Measurements from ENCODE around the gene RSPH4A.

The RSPH4A gene

GRCh38 chr6:116649129-116649528, 32.9 kb downstream of the RSPH4A start:
- Histone ChIP-seq H3K36me3 (ENCODE audit: insufficient read depth, low read length) (peaks cover 43% of the 10 kb centered on the region), H4K20me1 (ENCODE audit: insufficient read depth, low read length) (no peaks in the 10 kb centered on the region), H3K27ac (ENCODE audit: low read depth, low read length, poor library complexity, severe bottlenecking) (no peak overlapping the region), H3F3A (ENCODE audit: insufficient read depth, low read length) (no peaks in the 10 kb centered on the region), H2AFZ (ENCODE audit: low read length) (no peak overlapping the region), H3K9me2 (ENCODE audit: low read depth, low read length) (no peaks in the 10 kb centered on the region), H3K4me3 (ENCODE audit: low read depth, low read length, poor library complexity, severe bottlenecking) (no peak overlapping the region), H3K4me1 (ENCODE audit: insufficient read depth, low read length, severe bottlenecking) (no peaks in the 10 kb centered on the region), H3K27me3 (ENCODE audit: insufficient read depth, low read length) (no peaks in the 10 kb centered on the region), H3K9me3 (ENCODE audit: low read length) (no peaks in the 10 kb centered on the region), H3K9ac (ENCODE audit: low read length) (no peak overlapping the region), H3K4me2 (ENCODE audit: low read length) (no peak overlapping the region), H3K79me2 (ENCODE audit: insufficient read depth, low read length) (no peaks in the 10 kb centered on the region)
- TF ChIP-seq CTCF (IDR thresholded peaks at IDR 0.05; ENCODE audit: low read length): no peak
- TF ChIP-seq EZH2 (IDR thresholded peaks at IDR 0.05; ENCODE audit: borderline replicate concordance, low read length): no peak

GRCh38 chr6:116651916-116652315, 35.6 kb downstream of the RSPH4A start:
- Histone ChIP-seq H3K4me2 (ENCODE audit: low read length) (no peak overlapping the region), H3K4me3 (ENCODE audit: low read depth, low read length, poor library complexity, severe bottlenecking) (no peak overlapping the region), H3K36me3 (ENCODE audit: insufficient read depth, low read length) (peaks cover 41% of the 10 kb centered on the region; the same call in 1 of the 2 replicates), H3K27ac (ENCODE audit: low read depth, low read length, poor library complexity, severe bottlenecking) (no peak overlapping the region), H3K4me1 (ENCODE audit: insufficient read depth, low read length, severe bottlenecking) (no peaks in the 10 kb centered on the region), H3K9me2 (ENCODE audit: low read depth, low read length) (no peaks in the 10 kb centered on the region), H3K9me3 (ENCODE audit: low read length) (no peaks in the 10 kb centered on the region), H4K20me1 (ENCODE audit: insufficient read depth, low read length) (no peaks in the 10 kb centered on the region), H3K27me3 (ENCODE audit: insufficient read depth, low read length) (no peaks in the 10 kb centered on the region), H3F3A (ENCODE audit: insufficient read depth, low read length) (no peaks in the 10 kb centered on the region), H3K9ac (ENCODE audit: low read length) (no peak overlapping the region), H2AFZ (ENCODE audit: low read length) (no peak overlapping the region), H3K79me2 (ENCODE audit: insufficient read depth, low read length) (no peaks in the 10 kb centered on the region)
- TF ChIP-seq EZH2 (IDR thresholded peaks at IDR 0.05; ENCODE audit: borderline replicate concordance, low read length): no peak
- TF ChIP-seq CTCF (IDR thresholded peaks at IDR 0.05; ENCODE audit: low read length): no peak

- Histone ChIP-seq H3K4me1 (ENCODE audit: insufficient read depth, low read length, severe bottlenecking) (peaks cover 22% of the 10 kb centered on the region), H3K79me2 (ENCODE audit: insufficient read depth, low read length) (peaks cover 63% of the 10 kb centered on the region), H3K9me2 (ENCODE audit: low read depth, low read length) (no peaks in the 10 kb centered on the region), H3K27ac (ENCODE audit: low read depth, low read length, poor library complexity, severe bottlenecking) (no peak overlapping the region), H2AFZ (ENCODE audit: low read length) (no peak overlapping the region), H3F3A (ENCODE audit: insufficient read depth, low read length) (no peaks in the 10 kb centered on the region), H3K4me3 (ENCODE audit: low read depth, low read length, poor library complexity, severe bottlenecking) (no peak overlapping the region), H3K9ac (ENCODE audit: low read length) (no peak overlapping the region), H3K36me3 (ENCODE audit: insufficient read depth, low read length) (peaks cover 41% of the 10 kb centered on the region), H3K27me3 (ENCODE audit: insufficient read depth, low read length) (no peaks in the 10 kb centered on the region), H3K9me3 (ENCODE audit: low read length) (no peaks in the 10 kb centered on the region), H3K4me2 (ENCODE audit: low read length) (no peak overlapping the region), H4K20me1 (ENCODE audit: insufficient read depth, low read length) (no peaks in the 10 kb centered on the region)
- TF ChIP-seq EZH2 (IDR thresholded peaks at IDR 0.05; ENCODE audit: borderline replicate concordance, low read length): no peak
Observed at GRCh38 chr6:116661594-116661993, 45.3 kb downstream of the RSPH4A start.

GRCh38 chr6:116662202-116662601, 45.9 kb downstream of the RSPH4A start:
- Histone ChIP-seq H2AFZ (ENCODE audit: low read length) (no peak overlapping the region), H3K4me3 (ENCODE audit: low read depth, low read length, poor library complexity, severe bottlenecking) (no peak overlapping the region), H3K9ac (ENCODE audit: low read length) (no peak overlapping the region), H3K4me1 (ENCODE audit: insufficient read depth, low read length, severe bottlenecking) (peaks cover 28% of the 10 kb centered on the region), H3K9me2 (ENCODE audit: low read depth, low read length) (no peaks in the 10 kb centered on the region), H3K9me3 (ENCODE audit: low read length) (no peaks in the 10 kb centered on the region), H3K27me3 (ENCODE audit: insufficient read depth, low read length) (no peaks in the 10 kb centered on the region), H3F3A (ENCODE audit: insufficient read depth, low read length) (no peaks in the 10 kb centered on the region), H3K36me3 (ENCODE audit: insufficient read depth, low read length) (peaks cover 39% of the 10 kb centered on the region), H3K79me2 (ENCODE audit: insufficient read depth, low read length) (peaks cover 69% of the 10 kb centered on the region), H3K4me2 (ENCODE audit: low read length) (no peak overlapping the region), H3K27ac (ENCODE audit: low read depth, low read length, poor library complexity, severe bottlenecking) (no peak overlapping the region), H4K20me1 (ENCODE audit: insufficient read depth, low read length) (no peaks in the 10 kb centered on the region)
- TF ChIP-seq CTCF (IDR thresholded peaks at IDR 0.05; ENCODE audit: low read length) (no peak), EZH2 (IDR thresholded peaks at IDR 0.05; ENCODE audit: borderline replicate concordance, low read length) (no peak)

Measured in OCI-LY1 (cell line).